ENCODE data around the gene ALDH1L2. TPM values are rescaled to one million over a fixed set of nuclear protein-coding genes. Genes with fewer than 3 reads are reported as not detected.
A peak's percentile ranks its signal among the peaks of the same experiment; 100 is the strongest.

The ALDH1L2 gene
- total RNA-seq, 1 experiment from 2014 or later: 2.2 TPM

DNA sequence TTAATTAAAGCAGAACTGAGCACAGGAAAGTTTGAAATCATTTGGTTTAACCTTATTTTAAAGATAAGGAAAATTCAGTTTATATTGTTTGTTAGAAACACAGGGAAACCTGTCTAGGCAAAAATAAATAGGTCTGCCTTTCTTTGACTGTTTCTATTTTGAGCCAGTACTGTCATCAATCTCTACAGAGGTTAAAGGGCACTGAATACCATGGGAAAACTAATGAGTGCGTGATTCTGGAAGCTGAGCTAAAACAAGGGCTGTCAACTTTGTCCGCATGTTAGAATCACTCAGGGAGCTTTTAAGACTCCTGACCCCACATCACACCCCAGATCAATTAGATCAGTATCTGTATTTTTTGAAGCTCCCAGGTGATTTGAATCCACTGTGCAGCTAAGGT is 59.3 kb downstream of the ALDH1L2 start:
- no peaks in the 10 kb centered on the region for H3F3A ChIP-seq (ENCODE audit: insufficient read depth, low read depth)
- BruUV-seq (replicated peaks): no TSS peak
- H2AFZ ChIP-seq: no peak overlapping the region
- no peaks in the 10 kb centered on the region for H3K9me2 ChIP-seq (ENCODE audit: insufficient read depth)
- DNase-seq: no peak
- no peak overlapping the region for H3K4me3 ChIP-seq
- H3K79me2 ChIP-seq (ENCODE audit: low read depth): no peaks in the 10 kb centered on the region
- CTCF ChIA-PET: no interaction called here
- no peak overlapping the region for H3K4me2 ChIP-seq
- H3K27me3 ChIP-seq (ENCODE audit: insufficient read depth, low read depth): no peaks in the 10 kb centered on the region
- H4K20me1 ChIP-seq (ENCODE audit: insufficient read depth): no peaks in the 10 kb centered on the region
- H3K27ac ChIP-seq: no peak overlapping the region
- POLR2A ChIA-PET (ENCODE audit: unreplicated experiment): interaction anchor here (0.6 to 0.7 kb wide), 2 partner anchors 221 to 652 kb away, joined by 3 to 7 read pairs; no protein-coding TSS in a partner anchor
- intact Hi-C loops (cut with micrococcal nuclease; ENCODE audit: unreplicated experiment): no loop called here
- no peaks in the 10 kb centered on the region for H3K9me3 ChIP-seq (ENCODE audit: insufficient read depth, low read depth)
- no peaks in the 10 kb centered on the region for H3K36me3 ChIP-seq (ENCODE audit: low read depth)
- peaks cover 10% of the 10 kb centered on the region; the same call in 1 of the 2 replicates for H3K4me1 ChIP-seq (replicated peaks; ENCODE audit: insufficient read depth)
- TF ChIP-seq, protein P1, sequence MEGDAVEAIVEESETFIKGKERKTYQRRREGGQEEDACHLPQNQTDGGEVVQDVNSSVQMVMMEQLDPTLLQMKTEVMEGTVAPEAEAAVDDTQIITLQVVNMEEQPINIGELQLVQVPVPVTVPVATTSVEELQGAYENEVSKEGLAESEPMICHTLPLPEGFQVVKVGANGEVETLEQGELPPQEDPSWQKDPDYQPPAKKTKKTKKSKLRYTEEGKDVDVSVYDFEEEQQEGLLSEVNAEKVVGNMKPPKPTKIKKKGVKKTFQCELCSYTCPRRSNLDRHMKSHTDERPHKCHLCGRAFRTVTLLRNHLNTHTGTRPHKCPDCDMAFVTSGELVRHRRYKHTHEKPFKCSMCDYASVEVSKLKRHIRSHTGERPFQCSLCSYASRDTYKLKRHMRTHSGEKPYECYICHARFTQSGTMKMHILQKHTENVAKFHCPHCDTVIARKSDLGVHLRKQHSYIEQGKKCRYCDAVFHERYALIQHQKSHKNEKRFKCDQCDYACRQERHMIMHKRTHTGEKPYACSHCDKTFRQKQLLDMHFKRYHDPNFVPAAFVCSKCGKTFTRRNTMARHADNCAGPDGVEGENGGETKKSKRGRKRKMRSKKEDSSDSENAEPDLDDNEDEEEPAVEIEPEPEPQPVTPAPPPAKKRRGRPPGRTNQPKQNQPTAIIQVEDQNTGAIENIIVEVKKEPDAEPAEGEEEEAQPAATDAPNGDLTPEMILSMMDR (conservative IDR thresholded peaks at IDR 0.05): no peak
- TF ChIP-seq EZH2 (IDR thresholded peaks at IDR 0.05; ENCODE audit: low read depth): no peak

DNA sequence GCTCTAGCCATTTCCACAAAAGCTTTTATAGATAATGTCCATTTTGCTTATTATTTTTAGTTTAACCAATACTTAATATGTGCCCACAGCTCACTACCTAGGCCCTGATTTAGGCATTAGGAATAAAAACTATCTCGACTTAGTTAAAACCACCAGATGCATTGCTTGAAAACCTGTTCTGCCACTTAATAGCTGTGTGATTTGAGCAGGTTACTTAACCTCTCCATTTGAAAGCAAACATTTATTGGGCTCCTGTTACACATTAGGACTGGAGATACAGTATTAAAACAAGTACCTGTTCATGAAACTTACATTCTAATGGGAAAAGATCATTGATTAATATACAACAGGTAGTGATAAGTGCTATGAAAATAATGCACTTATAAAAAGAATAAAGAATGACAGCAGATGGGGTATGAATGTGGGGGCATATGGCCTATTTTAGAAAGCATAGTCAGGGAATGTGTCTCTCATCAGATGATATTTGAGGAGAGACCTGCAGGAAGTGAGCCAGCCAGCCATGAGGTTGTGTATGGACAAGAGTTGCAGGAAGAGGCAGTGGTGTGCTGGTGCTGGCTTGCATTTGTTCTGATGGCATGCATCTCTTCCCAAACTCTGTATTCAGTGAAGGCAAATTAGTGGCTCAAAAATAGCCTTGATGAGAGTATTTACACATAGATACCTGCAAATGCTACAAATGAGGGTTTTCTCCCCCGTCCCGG is 63.9 kb downstream of the ALDH1L2 start:
- POLR2A ChIA-PET (ENCODE audit: unreplicated experiment): no interaction called here
- Histone ChIP-seq H3K4me1 (replicated peaks; ENCODE audit: insufficient read depth) (peaks cover 14% of the 10 kb centered on the region; the same call in 1 of the 2 replicates), H3K9me2 (ENCODE audit: insufficient read depth) (no peaks in the 10 kb centered on the region), H3K4me3 (no peak overlapping the region), H3K36me3 (ENCODE audit: low read depth) (no peaks in the 10 kb centered on the region), H3K79me2 (ENCODE audit: low read depth) (no peaks in the 10 kb centered on the region), H3K27me3 (ENCODE audit: insufficient read depth, low read depth) (no peaks in the 10 kb centered on the region), H4K20me1 (ENCODE audit: insufficient read depth) (no peaks in the 10 kb centered on the region), H3F3A (ENCODE audit: insufficient read depth, low read depth) (no peaks in the 10 kb centered on the region), H2AFZ (no peak overlapping the region), H3K4me2 (peak overlapping the region; percentile 2; the same call in 1 of the 2 replicates), H3K27ac (no peak overlapping the region), H3K9me3 (ENCODE audit: insufficient read depth, low read depth) (no peaks in the 10 kb centered on the region)
- intact Hi-C loops (cut with micrococcal nuclease; ENCODE audit: unreplicated experiment): no loop called here
- TF ChIP-seq, protein P1 (conservative IDR thresholded peaks at IDR 0.05): no peak
- no peak for TF ChIP-seq EZH2 (IDR thresholded peaks at IDR 0.05; ENCODE audit: low read depth)
- BruUV-seq (replicated peaks): no TSS peak
- CTCF ChIA-PET: no interaction called here
- peak in 1 of 2 experiments; percentile 62 for DNase-seq

DNA sequence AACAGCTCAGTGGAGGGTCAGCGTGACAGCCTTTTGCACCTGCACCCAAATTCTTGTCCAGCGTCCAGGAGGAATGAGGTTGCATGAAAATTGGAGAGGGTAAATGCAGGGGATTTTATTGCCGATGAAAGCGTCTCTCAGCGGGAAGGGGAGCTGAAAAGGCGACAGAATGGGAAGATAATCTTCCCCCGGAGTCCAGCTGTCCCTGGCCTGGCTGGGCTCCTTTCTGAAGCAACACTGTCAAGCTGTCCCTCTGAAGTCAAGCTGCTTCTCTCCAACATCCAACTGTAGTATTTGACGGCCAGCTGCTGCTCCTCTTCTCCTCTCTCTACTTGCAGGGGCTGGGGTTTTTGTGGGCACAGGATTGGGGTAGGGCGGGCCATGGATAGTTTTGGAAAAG is 65.5 kb downstream of the ALDH1L2 start:
- Histone ChIP-seq H3K4me2 (no peak overlapping the region), H3K79me2 (ENCODE audit: low read depth) (no peaks in the 10 kb centered on the region), H3K27ac (no peak overlapping the region), H3F3A (ENCODE audit: insufficient read depth, low read depth) (no peaks in the 10 kb centered on the region), H2AFZ (no peak overlapping the region), H3K9me3 (ENCODE audit: insufficient read depth, low read depth) (no peaks in the 10 kb centered on the region), H3K4me1 (replicated peaks; ENCODE audit: insufficient read depth) (peaks cover 14% of the 10 kb centered on the region; the same call in 1 of the 2 replicates), H3K9me2 (ENCODE audit: insufficient read depth) (no peaks in the 10 kb centered on the region), H3K36me3 (ENCODE audit: low read depth) (no peaks in the 10 kb centered on the region), H4K20me1 (ENCODE audit: insufficient read depth) (no peaks in the 10 kb centered on the region), H3K4me3 (no peak overlapping the region), H3K27me3 (ENCODE audit: insufficient read depth, low read depth) (no peaks in the 10 kb centered on the region)
- DNase-seq: no peak
- TF ChIP-seq EZH2 (IDR thresholded peaks at IDR 0.05; ENCODE audit: low read depth): no peak
- TF ChIP-seq, protein P1 (conservative IDR thresholded peaks at IDR 0.05): no peak
- no TSS peak for BruUV-seq (replicated peaks)
- intact Hi-C loops (cut with micrococcal nuclease; ENCODE audit: unreplicated experiment): no loop called here
- ChIA-PET POLR2A (ENCODE audit: unreplicated experiment) (no interaction called here), CTCF (no interaction called here)
